ENCODE measurements around the gene FAM184A. TPM values are rescaled to one million over a fixed set of nuclear protein-coding genes. Genes with fewer than 3 reads are reported as not detected.
"Not testable (repeated sequence)": the region's sequence is repeated elsewhere in the genome, so short reads cannot be mapped to it uniquely, and the experiment has no call there.

FAM184A gene
- total RNA-seq, 2 donors from 2014 or later = 2.2 to 3.9 TPM

DNA sequence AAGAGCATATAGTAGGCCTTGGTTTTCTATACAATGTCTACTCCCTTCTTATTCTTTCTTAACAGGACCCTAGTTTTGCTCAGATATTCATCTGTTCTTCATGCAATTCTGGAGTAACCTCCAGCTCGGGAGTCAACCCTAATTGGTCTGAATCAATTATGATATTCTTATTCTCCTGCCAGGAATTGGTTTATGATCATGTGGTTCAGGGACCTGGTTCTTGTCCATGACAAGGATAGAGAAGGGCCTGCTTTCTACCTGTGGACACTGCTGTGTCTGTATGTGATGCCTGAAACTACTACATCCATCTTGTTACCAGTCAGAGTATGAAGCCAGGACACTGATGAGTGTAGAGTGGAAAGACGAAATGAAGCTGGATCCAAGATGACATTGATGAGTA lies 24.4 kb upstream of the FAM184A start:
- ATAC-seq = no peak
- DNase-seq = no peak
- intact Hi-C loops (cut with DNase I) = no loop called here

DNA sequence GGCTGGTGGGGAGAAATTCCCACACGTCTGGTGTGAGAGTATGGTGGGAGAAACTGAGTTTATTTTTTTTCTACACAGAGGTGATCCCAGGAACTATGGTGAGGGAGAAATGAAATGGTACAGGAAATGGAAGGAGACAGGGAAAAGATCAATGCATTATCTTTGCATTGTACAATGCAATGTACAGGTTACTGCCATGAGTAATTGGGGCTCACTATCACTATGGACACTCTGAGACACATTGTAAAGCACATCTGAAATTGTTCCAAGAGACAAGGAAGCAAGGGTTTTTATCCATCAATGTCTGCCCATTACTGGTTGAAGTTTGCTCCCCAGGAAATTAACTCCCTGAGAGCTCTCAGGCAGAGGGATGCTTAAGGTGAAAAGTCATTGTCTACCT lies 21.7 kb upstream of the FAM184A start:
- intact Hi-C loops (cut with DNase I) = no loop called here
- DNase-seq (no peak), ATAC-seq (no peak)

DNA sequence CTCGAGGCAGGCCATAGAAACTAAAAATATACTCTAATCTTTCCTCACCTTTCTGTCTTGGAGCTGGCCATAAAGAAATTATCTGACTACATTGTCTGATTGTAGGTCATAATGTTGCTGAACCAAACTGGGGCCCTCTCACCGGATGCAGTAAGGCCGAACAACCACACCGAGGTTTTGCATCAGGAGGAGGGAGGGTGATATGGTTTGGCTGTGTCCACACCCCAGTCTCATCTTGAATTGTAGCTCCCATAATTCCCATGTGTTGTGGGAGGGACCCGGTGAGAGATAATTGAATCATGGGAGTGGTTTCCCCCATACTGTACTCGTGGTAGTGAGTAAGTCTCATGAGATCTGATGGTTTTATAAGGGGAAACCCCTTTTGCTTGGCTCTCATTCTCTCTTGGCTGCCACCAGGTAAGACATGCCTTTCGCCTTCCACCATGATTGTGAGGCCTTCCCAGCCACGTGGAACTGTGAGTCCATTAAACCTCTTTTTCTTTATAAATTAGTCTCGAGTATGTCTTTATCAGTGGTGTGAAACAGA lies 19.4 kb upstream of the FAM184A start:
- intact Hi-C loops (cut with DNase I); ATAC-seq; DNase-seq: not testable (repeated sequence)

DNA sequence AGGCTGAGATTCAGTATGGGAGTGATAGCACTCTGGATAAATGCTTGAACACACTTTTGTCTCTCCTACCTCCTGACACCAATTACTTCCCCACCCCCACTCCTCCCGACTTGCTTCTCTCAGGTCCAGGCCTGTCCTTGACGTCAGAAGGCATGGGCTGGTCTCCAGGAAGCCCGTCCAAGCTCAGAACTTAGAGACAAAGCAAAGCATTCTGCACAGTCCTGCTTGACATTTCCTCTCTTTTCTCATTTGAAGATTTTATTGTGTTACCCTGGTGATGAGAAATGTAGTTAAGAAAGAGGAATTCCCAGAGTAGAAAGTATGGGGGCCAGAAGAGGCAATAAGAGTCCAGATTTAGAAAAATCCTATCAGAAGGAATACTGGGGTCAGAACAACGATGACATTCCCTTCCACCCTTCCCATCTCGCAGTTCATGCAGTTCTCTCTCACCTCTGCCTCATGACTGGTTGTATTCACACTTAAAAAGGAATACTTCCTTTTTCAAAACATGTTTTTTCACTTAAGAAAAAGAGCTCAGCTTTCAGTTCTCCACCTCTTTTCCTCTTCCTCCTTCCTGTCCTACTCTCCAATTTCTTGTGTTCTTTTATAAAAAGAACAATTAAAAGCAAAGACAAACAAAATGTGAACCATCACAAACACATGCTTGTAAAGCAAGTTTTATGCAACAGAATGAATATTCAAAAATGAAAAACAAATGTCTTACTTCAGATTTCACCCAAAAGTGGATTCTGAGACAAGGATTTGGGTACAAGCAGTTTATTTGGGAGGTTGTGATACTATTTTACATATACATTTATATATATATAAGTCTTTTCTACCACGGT lies 18.5 kb upstream of the FAM184A start:
- DNase-seq = peak; percentile 82
- peak; percentile 94 for ATAC-seq
- intact Hi-C loops (cut with DNase I) = no loop called here

DNA sequence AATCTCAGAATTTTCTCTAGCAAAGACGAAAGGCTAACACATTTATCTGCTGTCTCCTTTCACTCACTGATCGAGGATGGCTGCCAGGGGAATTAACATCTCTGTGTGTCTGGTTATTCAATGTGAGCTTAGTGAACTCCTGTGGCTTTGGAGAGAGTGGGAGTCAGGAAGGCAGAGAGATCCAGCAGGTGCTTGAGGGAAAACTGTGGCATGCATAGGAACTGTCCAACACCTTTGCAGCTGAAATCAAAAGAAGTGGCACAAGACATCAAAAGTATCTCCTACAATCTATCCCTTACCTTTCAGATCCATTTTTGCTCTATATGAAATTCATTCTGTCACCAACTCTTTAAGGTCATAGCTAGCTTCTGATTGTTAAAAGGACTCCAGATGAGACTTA lies 11.8 kb upstream of the FAM184A start:
- DNase-seq = no peak
- intact Hi-C loops (cut with DNase I) = no loop called here
- ATAC-seq = no peak

DNA sequence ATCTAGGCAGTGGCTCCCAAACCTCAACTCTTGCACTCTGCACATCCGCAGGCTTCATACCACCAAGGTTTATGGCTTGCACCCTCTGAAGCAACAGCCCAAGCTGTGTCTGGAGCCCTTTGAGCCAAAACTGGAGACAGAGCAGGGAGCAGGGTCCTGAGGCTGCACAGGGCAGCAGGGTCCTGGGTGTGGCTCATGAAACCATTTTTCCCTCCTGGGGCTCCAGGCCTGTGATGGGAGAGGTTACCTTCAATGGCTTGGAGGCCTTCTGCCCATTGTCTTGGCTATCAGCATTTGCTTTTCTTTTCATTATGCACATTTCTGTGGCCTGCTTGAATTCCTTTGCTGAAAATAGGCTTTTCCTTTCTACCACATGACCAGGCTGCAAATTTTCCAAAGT lies 6.3 kb upstream of the FAM184A start:
- intact Hi-C loops (cut with DNase I) = no loop called here
- no peak for DNase-seq
- ATAC-seq = no peak

DNA sequence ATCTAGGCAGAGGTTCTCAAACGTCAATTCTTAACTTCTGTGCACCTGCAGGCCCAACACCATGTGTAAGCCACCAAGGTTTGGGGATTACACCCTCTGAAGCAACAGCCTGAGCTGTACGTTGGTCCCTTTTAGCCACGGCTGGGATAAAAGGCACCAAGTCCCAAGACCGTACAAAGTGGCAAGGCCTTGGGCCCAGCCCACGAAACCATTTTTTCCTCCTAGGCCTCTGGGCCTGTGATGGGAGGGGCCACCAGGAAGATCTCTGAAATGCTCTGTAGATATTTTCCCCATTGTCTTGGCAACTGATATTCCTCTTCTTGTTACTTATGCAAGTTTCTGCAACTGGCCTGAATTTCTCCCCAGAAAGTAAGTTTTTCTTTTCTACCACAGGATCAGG lies 4.5 kb upstream of the FAM184A start:
- intact Hi-C loops (cut with DNase I) = no loop called here
- no peak for ATAC-seq

DNA sequence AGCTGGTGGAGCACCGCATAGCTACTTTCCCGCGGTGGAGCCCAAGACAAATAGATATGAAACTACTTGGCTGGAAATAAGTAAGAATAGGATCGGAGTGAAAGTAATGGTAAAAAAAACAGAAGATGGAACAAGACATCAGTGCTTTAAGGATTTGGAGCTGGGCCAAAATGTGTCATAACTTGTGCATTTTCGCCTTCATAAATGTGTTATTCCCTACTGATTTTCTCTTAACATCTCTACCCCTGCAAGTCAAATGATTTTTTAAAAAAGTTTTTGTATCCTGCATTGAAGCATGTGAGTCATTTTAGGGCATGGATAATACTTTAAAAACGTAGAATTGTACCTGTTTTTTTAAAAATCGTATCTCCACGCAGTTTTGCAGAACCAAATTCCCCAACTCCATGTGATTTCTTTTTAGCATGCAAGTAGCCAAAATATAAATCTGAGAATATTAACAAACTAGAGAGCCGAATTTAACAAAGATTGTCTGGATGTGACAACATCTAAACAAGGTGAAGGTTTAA lies 882 bp upstream of the FAM184A start:
- ATAC-seq (no peak), DNase-seq (no peak)
- intact Hi-C loops (cut with DNase I) = no loop called here

More for the DNA sequence above, 4.5 kb upstream of the FAM184A start:
- no peak for DNase-seq

DNA sequence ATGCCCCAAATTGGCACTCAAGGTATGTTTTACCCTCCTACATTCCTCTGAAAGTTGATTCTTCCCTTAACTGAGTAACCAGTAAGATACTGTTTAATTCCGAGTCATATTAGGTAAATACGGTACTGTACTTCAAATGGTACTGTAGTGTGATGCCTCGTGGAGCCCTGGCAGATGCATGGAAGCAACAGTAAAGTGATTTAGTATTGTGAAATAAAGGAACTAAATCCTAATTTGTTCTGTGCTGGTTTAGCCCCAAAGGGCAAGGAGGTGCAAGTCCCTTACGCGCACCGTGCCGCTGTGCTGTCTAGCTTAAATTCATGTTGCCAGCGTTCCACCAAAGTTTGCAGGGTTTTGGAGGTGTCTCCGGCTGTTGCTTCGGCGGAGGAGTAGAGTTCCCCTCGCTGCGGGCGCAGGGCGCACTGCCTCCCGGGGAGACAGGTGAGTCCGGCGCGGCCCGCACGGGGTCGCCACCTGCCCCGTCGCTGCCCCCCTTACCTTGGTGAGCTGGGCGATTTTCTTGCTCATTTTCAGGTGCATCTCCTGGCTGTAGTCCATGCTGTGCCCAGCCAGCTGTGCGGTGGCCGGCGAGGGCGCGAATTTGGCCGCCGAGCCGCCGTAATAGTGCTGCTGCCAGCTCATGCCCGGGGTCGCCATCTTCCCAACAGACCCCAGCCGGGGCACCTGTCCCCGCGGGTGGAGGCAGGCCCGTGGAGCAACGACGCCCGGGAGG lies 655 bp downstream of the FAM184A start:
- ATAC-seq = peak; percentile 40 to 42
- peak; percentile 32 for DNase-seq
- intact Hi-C loops (cut with DNase I) = no loop called here

DNA sequence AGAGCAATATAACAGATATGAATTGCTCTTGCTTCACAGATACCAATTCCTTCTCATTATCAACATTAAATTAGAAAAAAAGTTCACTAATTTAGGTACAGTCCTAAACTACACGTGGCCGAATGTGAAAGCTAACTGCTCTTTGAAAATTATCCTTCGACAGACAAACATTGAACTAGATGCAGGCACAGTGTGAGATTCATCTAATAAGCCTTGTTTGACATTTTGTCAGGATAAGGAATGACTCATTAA lies 1.1 kb downstream of the FAM184A start:
- intact Hi-C loops (cut with DNase I) = no loop called here
- DNase-seq = no peak
- no peak for ATAC-seq

DNA sequence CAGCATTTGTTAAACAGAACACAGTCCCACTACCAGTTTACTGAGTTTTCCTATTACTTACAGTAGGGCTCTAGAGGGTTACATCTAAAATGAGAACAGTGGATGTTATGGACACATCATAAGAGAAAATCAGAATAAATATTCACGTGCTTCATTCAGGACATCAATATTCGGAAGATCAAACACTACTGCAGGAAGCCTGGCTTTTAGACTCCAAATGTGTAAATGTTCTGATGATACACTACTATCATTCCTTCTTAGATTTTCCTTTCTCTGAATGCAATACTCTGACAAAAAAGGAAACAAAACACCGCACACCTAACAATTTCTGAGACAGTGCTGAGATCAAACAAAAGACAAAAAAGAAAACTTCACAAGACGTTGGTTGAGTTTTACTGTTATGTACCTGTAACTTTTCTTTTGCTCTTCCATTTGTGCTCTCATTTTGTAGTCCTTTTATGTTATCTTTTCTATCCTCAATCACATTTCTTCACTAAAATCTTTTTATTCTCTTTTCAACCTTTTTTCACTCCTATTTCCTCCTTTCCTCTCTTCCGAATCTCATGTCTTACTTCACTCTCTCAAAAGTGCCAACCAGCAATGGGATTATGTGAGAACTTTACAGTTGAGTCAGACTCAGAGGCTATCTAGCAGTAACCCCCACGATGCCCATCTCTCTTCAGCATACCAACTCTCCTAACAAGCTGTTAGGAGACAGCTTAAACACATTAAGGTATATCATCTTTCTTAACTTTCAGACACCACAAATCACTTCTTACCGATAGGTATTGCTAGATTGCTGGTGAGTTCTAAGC lies 1.7 kb downstream of the FAM184A start:
- ATAC-seq (no peak), DNase-seq (no peak)
- intact Hi-C loops (cut with DNase I) = no loop called here

DNA sequence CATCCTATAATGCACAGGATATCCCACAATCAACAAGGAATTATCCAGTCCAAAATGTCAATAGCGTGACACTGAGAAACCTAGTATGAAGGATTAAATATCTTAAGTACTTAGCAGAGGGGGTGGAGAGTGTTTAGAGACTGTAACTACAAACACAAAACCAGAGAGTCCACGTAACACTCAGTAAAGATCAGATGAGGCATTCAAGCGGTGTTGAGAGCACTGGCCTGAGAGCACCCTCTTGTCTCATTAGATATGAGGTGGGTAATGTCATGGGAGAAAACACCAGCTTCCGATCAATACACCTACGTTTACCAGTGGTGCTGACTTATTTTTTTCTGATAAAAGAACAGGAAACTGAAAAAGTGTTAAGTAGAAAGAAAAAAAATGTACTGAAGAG lies 2.3 kb downstream of the FAM184A start:
- no peak for ATAC-seq
- intact Hi-C loops (cut with DNase I) = no loop called here

DNA sequence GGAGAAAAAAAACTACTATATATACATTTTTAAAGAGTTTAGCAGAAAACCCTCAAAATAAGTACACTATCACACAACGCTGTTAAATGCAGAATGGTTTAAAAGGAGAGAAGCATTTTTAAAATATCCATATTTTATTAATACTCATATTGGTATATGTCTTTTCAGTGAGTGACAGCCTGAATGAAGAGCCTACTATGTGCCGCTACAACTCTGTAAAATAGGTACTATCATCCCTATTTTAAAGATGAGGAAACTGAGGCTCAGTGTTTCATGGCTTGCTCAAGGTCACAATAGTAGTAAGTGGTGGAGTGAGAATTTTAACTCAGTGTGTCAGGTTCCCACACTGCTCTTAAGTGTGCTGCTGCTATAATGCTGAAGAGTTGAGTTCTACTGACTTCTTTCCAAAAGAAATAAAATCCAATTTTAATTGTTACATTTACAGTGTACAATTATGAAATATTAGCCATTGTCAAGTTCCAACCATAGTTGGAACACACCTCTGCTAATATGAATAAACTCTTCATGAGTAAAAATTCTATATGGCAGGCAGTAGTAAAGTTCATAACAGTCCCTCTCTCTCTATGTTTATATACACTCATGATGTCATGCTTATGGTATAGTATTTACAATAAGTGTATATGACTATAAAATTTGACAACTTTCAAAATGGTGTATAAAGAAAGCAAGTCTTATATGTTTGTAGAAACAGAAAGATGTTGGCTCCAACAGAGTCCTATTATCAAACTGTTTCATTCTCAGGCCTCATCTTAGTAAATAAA lies 3.1 kb downstream of the FAM184A start:
- ATAC-seq = no peak
- intact Hi-C loops (cut with DNase I) = no loop called here
- DNase-seq = no peak

More for the DNA sequence above, 2.3 kb downstream of the FAM184A start:
- DNase-seq = no peak

DNA sequence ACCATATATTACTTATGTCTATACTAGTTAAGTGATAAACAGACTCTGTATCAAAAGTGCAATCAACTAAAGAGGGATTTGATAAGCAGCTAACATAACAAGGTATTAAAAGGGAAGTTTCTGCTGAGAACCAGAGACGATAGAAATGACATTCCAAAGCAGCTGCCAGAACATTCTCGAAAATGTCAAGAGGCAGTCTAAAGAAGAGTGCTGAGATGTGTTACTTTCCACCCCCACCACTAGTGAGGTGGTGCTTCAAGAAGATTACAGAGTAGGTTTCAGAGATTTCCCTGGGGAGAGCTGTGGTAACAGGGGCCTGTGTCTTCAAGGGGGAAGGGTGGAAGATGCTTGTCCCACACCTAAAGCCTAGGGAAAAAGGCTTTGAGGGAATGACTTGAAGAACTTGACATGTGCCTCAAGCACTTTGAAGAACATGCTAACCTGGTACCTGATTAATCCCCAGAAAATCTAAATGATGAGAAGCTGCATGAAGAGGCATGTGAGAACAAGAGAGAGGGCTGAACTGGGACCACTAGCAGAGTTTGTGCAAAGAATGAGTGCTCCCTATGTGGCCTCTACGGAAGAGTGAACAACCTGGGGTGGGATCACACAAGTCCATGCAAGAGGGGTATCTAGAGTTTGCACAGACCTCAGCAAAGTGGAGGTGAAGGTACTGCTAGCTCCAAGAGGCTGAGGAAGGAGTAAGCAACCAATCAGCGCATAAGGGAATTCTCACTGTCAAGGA lies 5.0 kb downstream of the FAM184A start:
- intact Hi-C loops (cut with DNase I) = no loop called here
- DNase-seq = no peak
- no peak for ATAC-seq

DNA sequence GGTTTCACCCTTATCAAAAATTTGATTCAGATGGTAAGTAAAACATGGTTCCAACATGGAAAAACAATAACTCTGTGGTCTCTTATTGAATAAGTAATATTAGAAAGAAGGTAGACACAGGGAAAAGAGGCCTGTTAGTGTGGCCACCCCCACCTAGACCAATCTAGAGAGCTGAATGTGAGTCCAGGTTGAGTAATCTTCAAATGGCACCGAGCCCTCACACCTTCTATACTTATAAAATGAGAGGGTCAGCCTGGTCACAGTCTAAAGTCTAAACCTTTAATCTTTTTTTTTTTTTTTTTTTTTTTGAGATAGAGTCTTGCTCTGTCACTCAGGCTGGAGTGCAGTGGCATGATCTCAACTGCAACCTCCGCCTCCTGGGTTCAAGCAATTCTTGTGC lies 6.9 kb downstream of the FAM184A start:
- intact Hi-C loops (cut with DNase I) = no loop called here

DNA sequence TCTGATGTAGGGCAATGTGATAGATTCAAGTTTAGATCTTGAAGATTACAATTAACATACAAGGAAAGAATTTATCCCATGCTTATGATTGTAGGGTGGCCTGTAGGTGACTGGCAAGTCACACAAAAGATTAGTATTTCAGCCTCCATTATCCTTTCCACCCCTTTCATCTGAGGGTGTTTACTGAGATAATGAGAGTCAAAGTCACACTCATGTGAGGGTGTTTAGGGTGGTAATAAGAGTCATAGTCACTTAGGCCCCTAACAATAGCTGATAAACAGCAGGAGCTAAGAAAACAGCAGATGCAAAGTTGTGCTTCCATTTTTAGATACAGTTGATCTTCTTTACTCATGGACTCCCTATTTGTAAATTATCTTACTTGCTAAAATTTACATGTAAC lies 11.4 kb downstream of the FAM184A start:
- no peak for DNase-seq
- no peak for ATAC-seq
- intact Hi-C loops (cut with DNase I) = no loop called here

More for the DNA sequence above, 6.9 kb downstream of the FAM184A start:
- ATAC-seq (no peak), DNase-seq (no peak)

DNA sequence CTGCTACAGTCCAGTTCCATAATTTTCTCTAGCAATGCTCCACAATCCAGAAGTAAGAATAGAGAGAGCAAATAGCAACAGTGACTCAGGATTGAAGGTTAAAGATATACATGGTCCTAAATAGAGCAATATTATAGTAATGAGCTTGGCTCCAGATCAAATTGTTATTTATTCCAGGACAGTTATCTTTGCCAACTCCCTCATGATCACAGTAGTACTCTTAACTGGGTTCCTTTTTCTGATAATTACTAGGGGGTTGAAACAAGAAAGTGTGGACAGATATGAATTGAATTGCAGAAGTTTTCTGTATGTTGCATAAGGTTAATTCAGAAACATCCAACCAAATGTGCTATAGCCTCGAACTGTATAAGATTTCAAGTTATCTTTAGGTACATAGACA lies 11.9 kb downstream of the FAM184A start:
- ATAC-seq = no peak
- no peak for DNase-seq
- intact Hi-C loops (cut with DNase I) = no loop called here

DNA sequence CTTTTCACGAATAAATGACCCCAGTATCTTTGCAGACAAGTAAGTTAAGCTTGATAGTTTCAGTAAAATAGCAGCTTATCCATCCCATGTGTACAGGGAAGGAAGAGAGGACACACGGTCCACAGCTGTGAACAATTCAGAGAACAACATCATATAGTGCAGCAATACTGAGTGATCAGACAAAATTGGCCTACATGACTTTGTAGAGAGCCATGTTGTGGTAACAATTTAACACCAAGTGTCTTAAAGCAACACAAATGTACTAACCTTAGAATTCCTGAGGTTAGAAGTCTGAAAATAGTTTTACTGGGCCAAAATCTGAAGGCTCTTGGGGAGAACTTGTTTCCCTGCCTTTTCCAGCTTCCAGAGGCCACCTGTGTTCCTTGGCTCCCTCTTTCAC lies 12.5 kb downstream of the FAM184A start:
- intact Hi-C loops (cut with DNase I) = no loop called here
- ATAC-seq (no peak), DNase-seq (no peak)
